Activated naive CD8-positive, alpha-beta T cell treated with anti-CD3 and anti-CD28 coated beads for 36 hours (primary cell): ENCODE data around the gene ITGA3. TPM values are rescaled to one million over a fixed set of nuclear protein-coding genes. Genes with fewer than 3 reads are reported as not detected.

ENCODE experiments used
- DNase-seq: peaks from one replicate; pipeline ENCODE4 v3.0.0; 2021
- H3K27ac Mint-ChIP-seq: one replicate; pipeline ENCODE4 v1.8.0; 2022; ENCODE audit warnings: mild to moderate bottlenecking, moderate library complexity, mixed read lengths
- H3K27me3 Mint-ChIP-seq: one replicate; pipeline ENCODE4 v1.8.0; 2022; ENCODE audit warnings: mild to moderate bottlenecking, mixed read lengths
- H3K36me3 Mint-ChIP-seq: one replicate; pipeline ENCODE4 v1.8.0; 2021; ENCODE audit warnings: mild to moderate bottlenecking, mixed read lengths
- H3K4me1 Mint-ChIP-seq: one replicate; pipeline ENCODE4 v1.8.0; 2021; ENCODE audit warnings: mixed read lengths
- H3K4me3 Mint-ChIP-seq: one replicate; pipeline ENCODE4 v1.8.0; 2022; ENCODE audit warnings: mild to moderate bottlenecking, moderate library complexity, mixed read lengths
- H3K9me3 Mint-ChIP-seq: one replicate; pipeline ENCODE4 v1.8.0; 2022; ENCODE audit warnings: mixed read lengths
- total RNA-seq, 2 experiments: library from RNA; stranded (reverse); gene quantifications; one replicate each; pipeline ENCODE4 v1.2.3, GENCODE V29; 2021

Gene ITGA3
- total RNA-seq, 2 experiments from 2014 or later = 3.7 to 5.1 TPM

DNA sequence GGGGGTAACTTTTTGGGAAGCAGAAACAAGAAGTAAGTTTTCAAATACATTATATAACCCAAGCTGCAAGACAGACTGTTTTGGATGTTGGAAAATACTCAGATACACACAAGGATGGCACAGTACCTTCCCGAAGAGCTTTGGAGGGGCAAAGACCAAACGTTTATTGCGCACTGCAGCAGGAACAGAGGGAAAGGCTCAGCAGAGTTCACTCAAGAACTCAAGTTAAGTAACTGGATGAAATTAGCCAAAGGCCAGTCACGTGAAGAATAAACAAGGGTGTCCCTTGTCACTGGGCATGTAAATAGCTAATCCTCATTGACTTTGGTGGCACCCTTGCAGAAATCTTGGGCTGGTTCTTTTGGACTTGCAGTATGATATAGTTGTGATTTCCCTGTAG, 42.0 kb downstream of the ITGA3 start:
- Mint-ChIP-seq H3K27me3 (no peaks in the 10 kb centered on the region), H3K27ac (no peak overlapping the region), H3K4me1 (peaks cover 19% of the 10 kb centered on the region), H3K9me3 (no peaks in the 10 kb centered on the region), H3K4me3 (no peak overlapping the region), H3K36me3 (no peaks in the 10 kb centered on the region)
- no peak for DNase-seq

DNA sequence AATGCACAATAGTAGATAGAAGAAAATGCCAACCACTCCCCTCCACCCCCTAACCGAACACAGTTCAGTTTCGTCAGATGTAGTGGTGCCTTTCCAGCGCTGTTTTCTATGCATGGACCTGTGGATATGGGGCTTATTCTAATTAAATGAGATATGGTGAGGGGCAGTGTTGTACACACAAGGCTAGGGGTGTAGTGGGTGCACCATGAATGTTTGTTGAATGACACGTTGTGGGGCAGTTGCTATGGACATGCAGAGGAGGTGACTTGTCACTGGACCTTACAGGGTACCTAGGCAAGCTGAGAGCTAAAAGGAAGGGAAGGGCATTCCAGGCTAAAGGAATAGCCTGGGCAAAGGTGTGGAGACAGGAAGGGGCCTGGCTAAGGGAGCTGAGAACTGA, 42.7 kb downstream of the ITGA3 start:
- Mint-ChIP-seq H3K4me1 (peaks cover 19% of the 10 kb centered on the region), H3K27ac (no peak overlapping the region), H3K4me3 (no peak overlapping the region), H3K36me3 (no peaks in the 10 kb centered on the region), H3K27me3 (no peaks in the 10 kb centered on the region), H3K9me3 (no peaks in the 10 kb centered on the region)
- DNase-seq = no peak

DNA sequence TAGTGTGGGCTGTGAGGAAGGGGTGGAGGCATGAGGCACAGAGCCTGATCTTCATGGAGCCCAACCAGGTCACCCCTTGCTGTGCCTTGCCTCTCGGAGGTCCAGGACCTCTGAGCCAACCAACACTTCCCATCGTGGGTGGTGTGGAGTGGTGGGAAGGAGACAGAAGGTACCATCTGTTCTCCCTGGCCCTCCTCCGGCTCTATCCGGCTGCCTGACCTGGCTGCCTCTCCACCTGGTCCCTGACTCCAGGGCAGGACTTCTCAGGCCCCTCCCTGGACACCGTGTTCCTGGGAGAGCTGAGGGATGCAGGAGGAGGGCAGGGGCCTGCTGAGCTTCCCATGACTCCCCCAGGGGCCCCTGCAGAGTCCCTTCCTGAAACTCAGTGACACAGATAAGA, 43.1 kb downstream of the ITGA3 start:
- Mint-ChIP-seq H3K4me3 (no peak overlapping the region), H3K27ac (no peak overlapping the region), H3K36me3 (no peaks in the 10 kb centered on the region)

DNA sequence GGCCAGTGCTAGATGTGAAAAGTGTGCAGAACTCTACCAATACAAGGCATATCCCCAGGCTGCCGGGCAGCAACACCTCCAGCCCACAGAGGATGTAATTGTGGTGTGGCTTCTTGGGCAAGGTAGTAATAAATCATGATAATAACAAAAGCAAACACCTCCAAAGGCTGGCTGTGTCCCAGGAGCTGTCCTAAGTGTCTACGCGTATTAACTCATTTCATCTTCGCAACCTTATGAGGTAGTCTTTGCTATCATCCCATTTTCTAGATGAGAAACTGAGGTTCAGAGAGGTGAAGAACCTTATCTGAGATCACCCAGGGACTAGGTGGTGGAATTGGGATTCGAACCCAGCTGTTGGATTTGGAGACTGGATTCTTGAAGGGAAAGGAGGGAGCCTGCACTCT, 44.6 kb downstream of the ITGA3 start:
- Mint-ChIP-seq H3K36me3 (no peaks in the 10 kb centered on the region), H3K4me1 (peaks cover 17% of the 10 kb centered on the region), H3K27ac (no peak overlapping the region)

More for the DNA sequence above, 43.1 kb downstream of the ITGA3 start:
- Mint-ChIP-seq H3K27me3 (no peaks in the 10 kb centered on the region), H3K4me1 (peaks cover 19% of the 10 kb centered on the region), H3K9me3 (no peaks in the 10 kb centered on the region)
- no peak for DNase-seq

DNA sequence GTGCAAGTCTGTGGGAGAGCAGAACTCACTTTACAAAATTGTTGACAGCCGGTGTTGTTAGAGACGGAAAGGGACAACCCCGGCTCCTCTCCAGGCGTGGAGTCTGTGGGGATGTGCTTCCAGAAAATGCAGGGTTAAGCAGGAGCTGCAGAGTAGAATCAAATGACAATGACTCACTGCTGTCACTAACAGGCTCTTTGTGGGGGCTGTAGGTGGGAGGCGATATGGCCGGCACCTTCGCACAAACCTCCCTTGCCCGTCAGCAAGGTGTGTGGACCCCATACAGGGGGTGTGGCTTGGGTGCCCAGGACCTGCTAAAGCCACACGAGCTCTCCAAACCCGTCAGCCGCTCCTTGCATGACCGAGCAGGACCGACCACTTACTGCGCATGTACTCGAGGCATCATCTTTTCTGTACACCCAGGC, 45.0 kb downstream of the ITGA3 start:
- Mint-ChIP-seq H3K4me3 (no peak overlapping the region), H3K36me3 (no peaks in the 10 kb centered on the region), H3K27me3 (no peaks in the 10 kb centered on the region), H3K4me1 (peaks cover 13% of the 10 kb centered on the region), H3K27ac (no peak overlapping the region), H3K9me3 (no peaks in the 10 kb centered on the region)
- no peak for DNase-seq

More for the DNA sequence above, 44.6 kb downstream of the ITGA3 start:
- Mint-ChIP-seq H3K27me3 (no peaks in the 10 kb centered on the region), H3K4me3 (no peak overlapping the region), H3K9me3 (no peaks in the 10 kb centered on the region)
- no peak for DNase-seq

DNA sequence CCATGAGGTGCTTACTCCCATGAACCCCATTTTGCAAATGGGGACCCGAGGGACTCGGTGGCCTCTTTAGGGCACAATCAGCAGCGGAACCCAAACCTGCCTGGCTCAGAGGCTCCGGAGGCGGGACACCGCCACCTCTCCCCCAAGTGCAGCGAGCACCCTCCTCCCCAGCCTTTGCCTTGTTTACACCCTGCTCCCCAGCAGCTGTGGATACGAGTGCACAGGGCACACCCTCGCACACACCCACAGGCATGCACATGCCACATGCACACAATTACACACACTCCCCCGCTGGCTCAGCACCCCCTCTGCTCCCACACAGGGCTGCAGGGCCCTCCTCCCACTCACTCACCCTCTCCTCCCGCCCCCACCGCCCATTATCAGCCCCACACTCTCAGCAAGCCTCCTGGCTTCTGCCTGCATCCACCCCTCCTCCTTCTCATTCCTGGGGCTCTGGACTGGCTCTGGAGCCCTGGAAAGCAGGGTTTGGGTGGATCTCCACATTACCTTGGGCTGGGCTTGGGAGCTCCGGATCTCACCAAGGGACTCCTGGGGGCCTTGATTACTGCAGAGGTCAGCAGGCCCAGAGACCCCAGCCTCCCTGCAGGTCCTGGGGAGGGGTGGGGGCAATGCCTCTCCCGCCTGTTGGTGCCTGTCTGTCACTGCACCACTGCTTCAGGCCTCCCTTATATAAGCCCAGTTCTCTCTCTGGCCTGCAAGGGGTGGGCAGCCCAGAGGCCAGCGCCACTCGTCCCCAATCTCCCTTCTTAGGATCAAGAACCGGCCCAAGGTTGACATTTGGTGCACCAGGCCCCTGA, 45.6 kb downstream of the ITGA3 start:
- H3K36me3 Mint-ChIP-seq = no peaks in the 10 kb centered on the region
- H3K27ac Mint-ChIP-seq = no peak overlapping the region
- H3K9me3 Mint-ChIP-seq = no peaks in the 10 kb centered on the region
- H3K4me3 Mint-ChIP-seq = no peak overlapping the region
- DNase-seq = no peak
- H3K4me1 Mint-ChIP-seq = peaks cover 7% of the 10 kb centered on the region
- H3K27me3 Mint-ChIP-seq = no peaks in the 10 kb centered on the region

DNA sequence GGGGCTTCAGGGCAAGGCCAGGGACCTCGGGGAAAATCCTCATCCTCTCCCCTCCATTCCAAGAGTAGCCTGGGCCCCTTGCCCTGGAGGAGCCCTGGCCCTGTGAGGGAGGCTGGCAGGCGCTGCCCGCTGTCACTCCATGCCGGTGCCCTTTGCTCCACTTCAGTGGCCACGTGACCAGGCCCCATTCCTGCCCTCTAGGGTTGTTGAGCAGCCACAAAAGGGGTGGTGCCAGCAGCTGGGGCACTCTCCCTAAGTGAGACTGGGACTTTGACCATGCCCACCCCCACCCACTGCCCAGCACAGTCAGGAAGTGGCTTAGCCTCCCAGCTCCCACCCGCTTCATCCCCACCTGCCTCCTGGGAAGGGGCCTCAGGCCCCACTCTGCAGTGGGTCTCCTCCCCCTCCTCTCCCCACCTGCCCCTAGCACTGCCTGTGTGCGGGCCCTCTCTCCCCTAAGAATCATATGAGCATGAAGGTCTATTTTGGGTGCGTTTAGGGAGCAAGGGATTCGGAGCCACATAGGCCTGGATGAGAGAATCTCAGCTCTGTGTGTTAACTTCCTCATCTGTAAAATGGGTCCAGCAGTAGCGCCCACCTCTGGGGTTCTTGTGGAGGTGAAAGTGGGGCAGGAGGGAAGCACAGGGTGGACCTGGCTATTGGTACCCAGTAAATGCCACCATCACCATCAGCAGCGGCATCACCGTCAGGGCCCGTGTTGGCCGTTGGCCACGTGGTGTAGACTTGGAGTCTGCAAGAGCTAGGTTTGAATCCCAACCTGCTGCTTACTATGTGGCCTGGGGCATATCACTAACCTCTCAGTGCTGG, 46.5 kb downstream of the ITGA3 start:
- Mint-ChIP-seq H3K27me3 (no peaks in the 10 kb centered on the region), H3K36me3 (no peaks in the 10 kb centered on the region), H3K4me3 (no peak overlapping the region), H3K4me1 (peaks cover 7% of the 10 kb centered on the region), H3K9me3 (no peaks in the 10 kb centered on the region), H3K27ac (no peak overlapping the region)
- no peak for DNase-seq

DNA sequence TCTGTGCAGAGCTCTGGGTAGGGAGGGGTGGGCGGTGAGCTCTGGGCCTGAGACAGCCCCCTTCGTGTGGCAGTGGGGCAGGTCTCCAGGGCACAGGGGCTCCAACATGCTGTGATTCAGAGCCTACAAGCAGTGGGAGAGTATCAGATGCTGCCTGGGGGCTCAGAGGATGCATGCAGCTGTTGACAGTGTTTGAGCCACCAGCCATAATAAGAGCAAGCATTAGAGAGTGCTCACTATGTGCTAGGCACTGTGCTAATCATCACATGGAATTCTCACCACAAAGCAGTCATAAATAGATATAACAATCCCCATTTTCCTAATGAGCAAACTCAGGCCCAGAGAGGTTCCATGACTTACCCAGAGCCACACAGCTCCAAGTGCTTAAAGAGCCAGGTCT, 47.3 kb downstream of the ITGA3 start:
- Mint-ChIP-seq H3K4me3 (no peak overlapping the region), H3K36me3 (no peaks in the 10 kb centered on the region), H3K27me3 (no peaks in the 10 kb centered on the region), H3K4me1 (peaks cover 7% of the 10 kb centered on the region), H3K27ac (no peak overlapping the region), H3K9me3 (no peaks in the 10 kb centered on the region)
- no peak for DNase-seq

DNA sequence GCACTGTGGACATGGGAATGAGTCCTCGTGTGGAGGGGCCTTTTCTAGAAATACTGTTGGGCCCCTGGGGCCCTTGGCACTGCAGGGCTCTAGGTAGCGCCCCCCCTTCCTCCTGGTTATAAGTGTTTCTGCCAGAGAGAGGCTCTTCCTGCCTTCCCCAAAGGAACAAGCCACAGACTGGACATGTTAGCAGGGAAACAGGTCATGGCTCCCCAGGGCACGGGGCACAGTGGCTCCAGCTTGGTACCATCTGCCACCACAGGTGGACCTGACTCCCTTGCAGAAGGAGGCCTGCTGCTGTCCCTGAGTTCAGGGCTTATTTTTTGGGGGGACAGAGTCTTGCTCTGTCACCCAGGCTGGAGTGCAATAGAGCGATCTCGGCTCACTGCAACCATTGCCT, 48.0 kb downstream of the ITGA3 start:
- Mint-ChIP-seq H3K4me1 (peaks cover 7% of the 10 kb centered on the region), H3K9me3 (no peaks in the 10 kb centered on the region), H3K27me3 (no peaks in the 10 kb centered on the region), H3K4me3 (no peak overlapping the region), H3K27ac (no peak overlapping the region), H3K36me3 (no peaks in the 10 kb centered on the region)
- no peak for DNase-seq

DNA sequence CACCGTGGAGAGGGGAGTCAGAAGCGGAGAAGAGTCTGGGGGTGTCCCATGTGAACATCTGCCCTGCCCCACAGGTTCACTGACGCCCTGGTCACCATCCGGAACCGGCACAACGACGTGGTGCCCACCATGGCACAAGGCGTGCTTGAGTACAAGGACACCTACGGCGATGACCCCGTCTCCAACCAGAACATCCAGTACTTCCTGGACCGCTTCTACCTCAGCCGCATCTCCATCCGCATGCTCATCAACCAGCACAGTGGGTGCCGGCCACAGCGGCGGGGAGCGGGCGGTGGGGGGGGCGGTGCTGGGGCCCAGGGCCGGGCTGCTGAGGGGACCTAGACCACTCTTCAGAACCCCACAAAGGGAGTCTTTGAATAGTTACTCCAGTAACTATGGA, 49.9 kb downstream of the ITGA3 start:
- Mint-ChIP-seq H3K27me3 (no peaks in the 10 kb centered on the region), H3K4me1 (no peaks in the 10 kb centered on the region), H3K4me3 (no peak overlapping the region), H3K36me3 (no peaks in the 10 kb centered on the region), H3K9me3 (no peaks in the 10 kb centered on the region), H3K27ac (no peak overlapping the region)
- DNase-seq = no peak

DNA sequence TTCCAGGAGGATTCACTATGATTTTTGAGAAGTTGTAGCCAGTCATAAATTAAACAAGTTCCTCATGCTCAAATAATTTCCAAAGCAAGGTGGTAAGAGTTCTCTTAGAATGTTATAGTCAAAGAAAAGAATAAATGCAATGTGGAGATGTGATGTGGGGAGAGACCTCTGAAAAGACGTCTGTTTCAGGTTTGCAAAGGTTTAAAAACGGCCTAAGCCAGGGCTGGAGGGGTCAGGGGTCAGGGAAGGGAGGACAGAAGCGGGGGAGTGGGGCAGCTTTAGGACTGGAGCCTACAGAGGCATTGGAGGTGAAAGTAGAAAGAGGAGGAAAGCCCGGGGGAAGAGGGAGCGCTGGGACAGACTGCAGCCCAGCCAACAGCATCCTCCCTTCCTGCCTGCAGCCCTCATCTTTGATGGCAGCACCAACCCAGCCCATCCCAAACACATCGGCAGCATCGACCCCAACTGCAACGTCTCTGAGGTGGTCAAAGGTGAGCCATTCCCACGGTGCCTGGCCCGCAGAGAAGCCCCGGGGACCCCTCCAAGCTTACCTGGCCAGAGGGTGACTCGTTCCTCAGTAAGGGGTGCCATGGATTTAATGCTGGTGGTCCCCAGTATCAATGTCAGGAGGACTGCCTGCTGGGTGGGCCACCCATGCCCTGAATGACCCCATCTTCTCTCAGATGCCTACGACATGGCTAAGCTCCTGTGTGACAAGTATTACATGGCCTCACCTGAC, 50.7 kb downstream of the ITGA3 start:
- H3K4me3 Mint-ChIP-seq = no peak overlapping the region
- no peaks in the 10 kb centered on the region for H3K9me3 Mint-ChIP-seq
- H3K27ac Mint-ChIP-seq = no peak overlapping the region
- H3K4me1 Mint-ChIP-seq = no peaks in the 10 kb centered on the region
- no peaks in the 10 kb centered on the region for H3K27me3 Mint-ChIP-seq
- DNase-seq = no peak
- H3K36me3 Mint-ChIP-seq = no peaks in the 10 kb centered on the region

DNA sequence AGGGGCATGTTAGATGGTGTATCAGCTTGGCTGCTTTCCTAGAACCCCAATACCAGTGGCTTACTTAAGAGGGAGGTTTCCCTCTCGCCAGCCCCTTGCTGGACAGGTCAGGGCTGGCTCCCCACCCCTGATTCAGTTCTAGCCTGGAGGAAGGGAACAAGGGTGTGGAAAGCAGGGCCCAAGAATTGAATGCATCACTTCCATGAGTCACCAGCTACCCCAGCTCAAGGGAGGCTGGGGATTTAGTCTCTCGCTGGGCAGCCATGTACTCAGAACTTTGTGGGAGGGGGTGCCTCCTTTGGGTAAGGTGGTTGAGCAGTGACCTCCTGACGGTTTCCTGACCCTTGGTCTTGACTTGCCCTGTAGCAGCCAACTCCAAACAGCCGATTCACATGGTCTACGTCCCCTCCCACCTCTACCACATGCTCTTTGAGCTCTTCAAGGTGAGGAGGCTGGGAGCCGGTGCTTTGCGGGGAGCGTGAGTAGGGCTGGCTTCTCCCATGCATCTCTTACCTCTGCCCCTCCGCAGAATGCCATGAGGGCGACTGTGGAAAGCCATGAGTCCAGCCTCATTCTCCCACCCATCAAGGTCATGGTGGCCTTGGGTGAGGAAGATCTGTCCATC, 52.0 kb downstream of the ITGA3 start:
- Mint-ChIP-seq H3K9me3 (no peaks in the 10 kb centered on the region), H3K4me1 (no peaks in the 10 kb centered on the region), H3K36me3 (no peaks in the 10 kb centered on the region), H3K4me3 (no peak overlapping the region), H3K27ac (no peak overlapping the region), H3K27me3 (no peaks in the 10 kb centered on the region)
- DNase-seq = no peak

DNA sequence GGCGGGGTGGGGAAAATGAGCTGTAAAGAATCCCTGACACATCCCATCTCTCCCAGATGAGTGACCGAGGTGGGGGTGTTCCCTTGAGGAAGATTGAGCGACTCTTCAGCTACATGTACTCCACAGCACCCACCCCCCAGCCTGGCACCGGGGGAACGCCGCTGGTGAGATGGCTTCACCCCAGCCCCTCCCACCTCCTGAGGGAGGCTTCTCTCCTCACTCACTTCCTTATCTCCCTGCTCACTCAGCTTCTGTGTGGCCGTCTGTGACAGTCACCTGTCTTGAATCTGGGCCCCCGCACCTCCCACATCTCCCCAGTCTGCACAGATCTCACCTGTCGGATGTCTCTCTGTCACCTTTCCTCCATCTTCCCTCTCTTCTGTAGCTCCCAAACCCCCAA, 52.6 kb downstream of the ITGA3 start:
- Mint-ChIP-seq H3K27ac (peak overlapping the region; percentile 1), H3K27me3 (no peaks in the 10 kb centered on the region), H3K36me3 (no peaks in the 10 kb centered on the region), H3K9me3 (no peaks in the 10 kb centered on the region), H3K4me3 (no peak overlapping the region), H3K4me1 (no peaks in the 10 kb centered on the region)
- no peak for DNase-seq

DNA sequence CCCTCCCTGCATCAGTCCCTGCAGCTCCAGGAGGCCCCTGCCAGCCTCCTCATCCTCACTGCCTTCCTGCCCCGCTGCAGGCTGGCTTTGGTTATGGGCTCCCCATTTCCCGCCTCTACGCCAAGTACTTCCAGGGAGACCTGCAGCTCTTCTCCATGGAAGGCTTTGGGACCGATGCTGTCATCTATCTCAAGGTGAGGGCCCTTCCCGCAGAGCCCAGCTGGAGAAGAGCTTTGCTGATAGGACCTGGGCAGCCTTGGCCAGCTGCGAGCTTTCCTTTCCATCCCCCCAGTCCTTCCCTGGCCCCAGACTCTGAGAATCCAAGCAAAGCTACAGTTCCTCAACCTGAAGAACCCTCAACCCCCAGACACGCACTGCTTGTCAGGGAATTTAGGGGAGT, 53.3 kb downstream of the ITGA3 start:
- no peak overlapping the region for H3K27ac Mint-ChIP-seq
- H3K36me3 Mint-ChIP-seq = no peaks in the 10 kb centered on the region
- no peak overlapping the region for H3K4me3 Mint-ChIP-seq
- DNase-seq = no peak
- no peaks in the 10 kb centered on the region for H3K27me3 Mint-ChIP-seq
- H3K9me3 Mint-ChIP-seq = no peaks in the 10 kb centered on the region
- no peaks in the 10 kb centered on the region for H3K4me1 Mint-ChIP-seq

DNA sequence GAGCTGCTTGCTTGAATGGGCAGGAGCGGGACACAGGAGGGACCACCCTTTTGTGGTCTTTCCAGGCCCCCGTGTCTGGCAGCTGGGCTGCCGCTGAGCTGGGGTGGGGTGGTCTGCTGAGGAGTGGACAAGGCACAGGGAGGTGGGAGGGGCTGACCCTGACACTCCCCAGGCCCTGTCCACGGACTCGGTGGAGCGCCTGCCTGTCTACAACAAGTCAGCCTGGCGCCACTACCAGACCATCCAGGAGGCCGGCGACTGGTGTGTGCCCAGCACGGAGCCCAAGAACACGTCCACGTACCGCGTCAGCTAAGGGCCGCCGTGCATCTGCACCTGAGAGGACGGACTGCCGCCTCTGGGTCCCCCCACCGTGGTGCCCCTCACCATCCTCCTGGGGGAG, 53.9 kb downstream of the ITGA3 start:
- H3K36me3 Mint-ChIP-seq = no peaks in the 10 kb centered on the region
- no peak overlapping the region for H3K4me3 Mint-ChIP-seq
- no peaks in the 10 kb centered on the region for H3K27me3 Mint-ChIP-seq
- H3K9me3 Mint-ChIP-seq = no peaks in the 10 kb centered on the region
- no peak overlapping the region for H3K27ac Mint-ChIP-seq
- H3K4me1 Mint-ChIP-seq = no peaks in the 10 kb centered on the region
- DNase-seq = no peak
